Measurements from ENCODE around the gene LONRF3.
A peak's percentile ranks its signal among the peaks of the same experiment; 100 is the strongest.

The LONRF3 gene

DNA sequence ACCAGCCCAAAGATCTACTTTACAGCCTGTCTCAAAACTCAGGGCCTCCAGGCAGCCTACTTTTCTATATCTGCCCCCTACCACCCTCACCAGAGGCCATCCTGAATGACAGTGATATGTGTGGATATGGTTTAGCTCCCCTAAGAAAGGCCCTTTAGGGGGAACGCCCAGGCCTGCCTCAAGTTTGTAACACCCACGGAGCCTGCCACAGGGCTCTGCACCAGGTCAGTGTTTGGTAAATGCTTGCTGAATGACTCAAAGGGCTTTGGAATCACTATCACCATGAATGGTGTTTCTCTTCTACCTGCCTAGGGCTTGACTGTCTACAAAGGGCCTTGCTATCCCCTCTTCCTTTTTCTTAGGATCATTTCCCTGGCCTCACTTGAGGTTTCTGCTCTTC is 11.3 kb upstream of the LONRF3 start:
- Histone ChIP-seq H3K9ac (ENCODE audit: insufficient read length) (no peak overlapping the region), H3K9me3 (ENCODE audit: low read depth, low read length) (no peaks in the 10 kb centered on the region), H3K27ac (no peak overlapping the region), H3K36me3 (ENCODE audit: insufficient read depth, low read length) (no peaks in the 10 kb centered on the region), H3K4me3 (no peak overlapping the region)
- DNase-seq (ENCODE audit: low read depth, low spot score), result no peak
- TF ChIP-seq EZH2 (IDR thresholded peaks at IDR 0.05) (no peak), POLR2AphosphoS5 (IDR thresholded peaks at IDR 0.05; ENCODE audit: borderline replicate concordance, low read depth, low read length) (no peak), FOXP2 (optimal IDR thresholded peaks at IDR 0.05; ENCODE audit: control extremely low read depth, extremely low read length, insufficient read depth) (no peak)

DNA sequence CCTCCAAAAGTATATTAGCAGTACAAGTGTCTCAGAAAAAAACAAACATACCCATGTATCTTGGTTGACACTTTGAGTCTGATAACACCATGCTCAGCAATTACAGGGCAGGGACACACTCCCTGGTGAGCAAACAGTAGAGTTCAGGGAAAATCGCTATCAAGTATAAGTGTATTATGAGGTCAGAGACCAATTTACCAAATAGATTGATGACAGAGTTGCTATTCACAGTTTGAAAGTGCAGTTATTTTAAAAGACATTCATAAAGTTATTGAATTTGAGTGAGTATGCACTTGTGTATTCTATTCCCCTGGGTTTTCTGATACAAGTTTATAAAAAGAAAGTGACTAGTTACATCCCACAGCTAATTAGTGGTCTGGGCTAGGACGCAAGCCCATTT is 10.2 kb upstream of the LONRF3 start:
- no peaks in the 10 kb centered on the region for H3K36me3 ChIP-seq (ENCODE audit: insufficient read depth, low read length)
- TF ChIP-seq POLR2AphosphoS5 (IDR thresholded peaks at IDR 0.05; ENCODE audit: borderline replicate concordance, low read depth, low read length), result no peak
- no peak for TF ChIP-seq FOXP2 (optimal IDR thresholded peaks at IDR 0.05; ENCODE audit: control extremely low read depth, extremely low read length, insufficient read depth)
- no peak for TF ChIP-seq EZH2 (IDR thresholded peaks at IDR 0.05)
- H3K27ac ChIP-seq, result no peak overlapping the region
- no peak for DNase-seq (ENCODE audit: low read depth, low spot score)
- H3K9me3 ChIP-seq (ENCODE audit: low read depth, low read length), result no peaks in the 10 kb centered on the region
- H3K9ac ChIP-seq (ENCODE audit: insufficient read length), result no peak overlapping the region
- no peak overlapping the region for H3K4me3 ChIP-seq

DNA sequence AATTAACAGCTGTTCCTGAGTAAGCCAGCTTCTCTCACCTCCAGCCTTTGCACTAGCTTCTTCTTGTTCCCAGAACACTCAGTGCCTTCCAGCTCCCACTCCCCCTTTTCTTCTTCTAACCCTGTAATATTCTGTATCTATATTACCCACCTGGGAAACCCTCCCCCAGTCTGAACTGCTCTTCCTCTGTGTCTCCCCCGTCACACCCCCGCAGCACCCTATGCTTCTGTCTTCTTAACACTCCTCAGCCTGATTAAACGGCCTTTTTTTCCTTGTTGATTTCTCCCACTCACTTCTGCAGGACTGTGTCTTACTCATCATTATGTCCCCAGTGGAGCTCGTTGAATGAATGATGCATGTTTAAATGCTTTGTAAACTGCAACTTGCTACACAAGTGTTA is 9.0 kb upstream of the LONRF3 start:
- no peak overlapping the region for H3K9ac ChIP-seq (ENCODE audit: insufficient read length)
- H3K36me3 ChIP-seq (ENCODE audit: insufficient read depth, low read length), result no peaks in the 10 kb centered on the region
- no peak overlapping the region for H3K27ac ChIP-seq
- H3K4me3 ChIP-seq, result no peak overlapping the region
- no peak for TF ChIP-seq FOXP2 (optimal IDR thresholded peaks at IDR 0.05; ENCODE audit: control extremely low read depth, extremely low read length, insufficient read depth)
- TF ChIP-seq EZH2 (IDR thresholded peaks at IDR 0.05), result no peak
- TF ChIP-seq POLR2AphosphoS5 (IDR thresholded peaks at IDR 0.05; ENCODE audit: borderline replicate concordance, low read depth, low read length), result no peak
- no peak for DNase-seq (ENCODE audit: low read depth, low spot score)
- H3K9me3 ChIP-seq (ENCODE audit: low read depth, low read length), result no peaks in the 10 kb centered on the region

DNA sequence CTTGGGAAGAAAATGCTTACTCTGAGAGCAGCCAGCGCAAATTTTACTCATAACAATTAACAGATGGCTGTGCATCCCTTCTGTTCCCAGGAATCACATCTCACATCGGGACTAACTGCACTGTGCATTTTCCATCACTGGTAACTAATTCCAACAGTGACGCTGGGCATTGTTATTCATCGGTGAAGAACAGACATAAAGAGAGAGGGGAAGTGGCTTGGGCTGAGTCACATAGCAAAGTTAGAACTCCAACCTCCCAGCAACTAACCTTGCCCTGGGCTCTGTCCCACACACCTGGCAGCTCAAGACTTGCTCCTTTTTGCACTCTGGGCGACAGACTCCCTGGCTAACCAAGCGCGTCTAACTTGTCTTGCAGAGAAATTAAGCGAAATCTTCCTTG is 6.4 kb upstream of the LONRF3 start:
- H3K4me3 ChIP-seq, result no peak overlapping the region
- H3K9ac ChIP-seq (ENCODE audit: insufficient read length), result no peak overlapping the region
- H3K9me3 ChIP-seq (ENCODE audit: low read depth, low read length), result no peaks in the 10 kb centered on the region
- no peak for TF ChIP-seq POLR2AphosphoS5 (IDR thresholded peaks at IDR 0.05; ENCODE audit: borderline replicate concordance, low read depth, low read length)
- H3K27ac ChIP-seq, result no peak overlapping the region
- H3K36me3 ChIP-seq (ENCODE audit: insufficient read depth, low read length), result no peaks in the 10 kb centered on the region
- DNase-seq (ENCODE audit: low read depth, low spot score), result no peak

DNA sequence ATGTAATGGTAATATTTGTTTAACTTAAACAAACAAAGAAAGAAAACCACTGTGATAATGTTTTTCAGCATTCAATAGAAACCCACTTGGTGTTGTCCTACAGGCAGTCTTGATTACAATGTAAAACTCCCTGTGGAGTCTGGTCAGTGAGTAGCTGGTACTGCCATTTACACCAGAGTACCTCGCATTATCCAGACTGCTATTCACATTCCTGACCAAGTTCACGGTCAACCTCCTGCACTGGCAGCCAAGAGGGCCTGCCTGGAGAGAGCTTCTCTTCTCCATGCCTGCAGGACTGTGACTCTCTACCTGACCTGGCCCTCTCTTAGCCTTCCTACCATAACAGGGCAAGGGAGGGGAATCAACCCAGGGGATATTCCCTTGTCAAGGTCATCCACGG is 2.9 kb upstream of the LONRF3 start:
- Histone ChIP-seq H3K27ac (no peak overlapping the region), H3K4me3 (no peak overlapping the region), H3K9ac (ENCODE audit: insufficient read length) (no peak overlapping the region), H3K9me3 (ENCODE audit: low read depth, low read length) (no peaks in the 10 kb centered on the region), H3K36me3 (ENCODE audit: insufficient read depth, low read length) (no peaks in the 10 kb centered on the region)
- TF ChIP-seq POLR2AphosphoS5 (IDR thresholded peaks at IDR 0.05; ENCODE audit: borderline replicate concordance, low read depth, low read length) (no peak), FOXP2 (optimal IDR thresholded peaks at IDR 0.05; ENCODE audit: control extremely low read depth, extremely low read length, insufficient read depth) (no peak), EZH2 (IDR thresholded peaks at IDR 0.05) (no peak)
- DNase-seq (ENCODE audit: low read depth, low spot score), result no peak

DNA sequence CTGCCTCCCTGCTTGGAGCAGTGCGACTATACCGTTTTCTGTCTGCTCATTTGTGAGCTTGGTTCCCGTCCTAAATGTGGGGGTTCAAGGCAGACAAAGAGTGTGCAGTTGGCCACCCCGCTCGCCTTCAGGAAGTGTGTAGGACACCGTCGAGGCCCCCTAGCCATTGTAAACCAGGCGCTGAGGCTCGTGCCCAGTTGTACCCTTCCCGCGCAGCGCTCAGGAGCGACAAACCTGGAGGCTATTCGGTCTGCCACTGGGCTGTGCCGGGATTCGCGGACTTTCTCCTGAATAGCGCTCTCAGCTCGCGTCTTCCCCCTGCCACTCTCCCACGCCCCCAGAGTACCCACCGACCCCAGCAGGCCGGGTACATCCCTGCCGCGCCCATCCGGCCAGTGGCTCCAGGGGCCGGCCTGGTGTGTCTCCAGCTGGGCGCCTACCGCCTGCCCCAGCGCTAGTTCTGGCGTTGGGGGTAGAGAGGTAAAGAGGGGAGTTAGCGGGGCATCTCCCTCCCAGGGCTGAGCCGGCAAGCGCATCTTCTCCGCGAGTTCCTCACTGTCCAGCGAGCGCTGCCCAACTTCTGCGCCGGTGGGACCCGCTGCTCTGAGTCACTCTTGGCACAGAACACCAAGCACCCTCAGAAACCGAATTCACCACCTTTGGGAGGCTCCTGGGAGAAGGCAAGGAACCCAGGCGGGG is 880 bp upstream of the LONRF3 start:
- H3K4me3 ChIP-seq, result peak overlapping the region; percentile 82
- H3K9me3 ChIP-seq (ENCODE audit: low read depth, low read length), result no peaks in the 10 kb centered on the region
- TF ChIP-seq EZH2 (IDR thresholded peaks at IDR 0.05) (no peak), POLR2AphosphoS5 (IDR thresholded peaks at IDR 0.05; ENCODE audit: borderline replicate concordance, low read depth, low read length) (no peak), FOXP2 (optimal IDR thresholded peaks at IDR 0.05; ENCODE audit: control extremely low read depth, extremely low read length, insufficient read depth) (no peak)
- no peaks in the 10 kb centered on the region for H3K36me3 ChIP-seq (ENCODE audit: insufficient read depth, low read length)
- no peak overlapping the region for H3K27ac ChIP-seq
- no peak for DNase-seq (ENCODE audit: low read depth, low spot score)
- no peak overlapping the region for H3K9ac ChIP-seq (ENCODE audit: insufficient read length)

DNA sequence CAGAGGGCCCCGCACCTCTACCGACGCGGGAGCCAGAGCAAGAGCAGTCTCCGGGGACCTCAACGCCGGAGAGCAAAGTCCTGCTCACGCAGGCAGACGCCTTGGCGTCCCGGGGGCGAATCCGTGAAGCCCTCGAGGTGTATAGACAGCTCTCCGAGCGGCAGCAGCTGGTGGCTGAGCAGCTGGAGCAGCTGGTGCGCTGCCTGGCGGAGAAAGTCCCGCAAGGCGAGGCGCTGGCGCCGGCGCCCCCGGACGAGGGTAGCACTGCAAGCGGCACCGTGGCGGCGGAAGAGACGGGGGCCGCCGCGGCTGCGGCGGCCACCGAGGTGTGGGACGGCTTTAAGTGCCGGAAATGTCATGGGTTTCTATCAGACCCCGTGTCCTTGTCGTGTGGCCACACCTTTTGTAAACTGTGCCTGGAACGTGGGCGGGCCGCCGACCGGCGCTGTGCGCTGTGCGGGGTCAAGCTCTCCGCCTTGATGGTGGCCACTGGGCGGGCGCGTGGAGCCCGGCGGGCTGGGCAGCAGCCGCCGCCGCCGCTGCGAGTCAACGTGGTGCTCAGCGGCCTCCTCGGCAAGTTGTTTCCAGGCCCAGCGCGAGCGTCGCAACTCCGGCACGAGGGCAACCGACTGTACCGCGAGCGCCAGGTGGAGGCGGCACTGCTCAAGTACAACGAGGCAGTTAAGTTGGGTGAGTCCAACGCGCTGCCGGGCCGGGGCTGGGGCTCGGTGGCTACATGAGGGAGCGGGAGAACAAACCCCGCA is 672 bp downstream of the LONRF3 start:
- TF ChIP-seq FOXP2 (optimal IDR thresholded peaks at IDR 0.05; ENCODE audit: control extremely low read depth, extremely low read length, insufficient read depth), result no peak
- no peak for TF ChIP-seq EZH2 (IDR thresholded peaks at IDR 0.05)
- TF ChIP-seq POLR2AphosphoS5 (IDR thresholded peaks at IDR 0.05; ENCODE audit: borderline replicate concordance, low read depth, low read length), result no peak
- H3K9me3 ChIP-seq (ENCODE audit: low read depth, low read length), result no peaks in the 10 kb centered on the region
- DNase-seq (ENCODE audit: low read depth, low spot score), result no peak
- peak overlapping the region; percentile 82 for H3K4me3 ChIP-seq
- no peak overlapping the region for H3K27ac ChIP-seq
- H3K36me3 ChIP-seq (ENCODE audit: insufficient read depth, low read length), result no peaks in the 10 kb centered on the region
- no peak overlapping the region for H3K9ac ChIP-seq (ENCODE audit: insufficient read length)

DNA sequence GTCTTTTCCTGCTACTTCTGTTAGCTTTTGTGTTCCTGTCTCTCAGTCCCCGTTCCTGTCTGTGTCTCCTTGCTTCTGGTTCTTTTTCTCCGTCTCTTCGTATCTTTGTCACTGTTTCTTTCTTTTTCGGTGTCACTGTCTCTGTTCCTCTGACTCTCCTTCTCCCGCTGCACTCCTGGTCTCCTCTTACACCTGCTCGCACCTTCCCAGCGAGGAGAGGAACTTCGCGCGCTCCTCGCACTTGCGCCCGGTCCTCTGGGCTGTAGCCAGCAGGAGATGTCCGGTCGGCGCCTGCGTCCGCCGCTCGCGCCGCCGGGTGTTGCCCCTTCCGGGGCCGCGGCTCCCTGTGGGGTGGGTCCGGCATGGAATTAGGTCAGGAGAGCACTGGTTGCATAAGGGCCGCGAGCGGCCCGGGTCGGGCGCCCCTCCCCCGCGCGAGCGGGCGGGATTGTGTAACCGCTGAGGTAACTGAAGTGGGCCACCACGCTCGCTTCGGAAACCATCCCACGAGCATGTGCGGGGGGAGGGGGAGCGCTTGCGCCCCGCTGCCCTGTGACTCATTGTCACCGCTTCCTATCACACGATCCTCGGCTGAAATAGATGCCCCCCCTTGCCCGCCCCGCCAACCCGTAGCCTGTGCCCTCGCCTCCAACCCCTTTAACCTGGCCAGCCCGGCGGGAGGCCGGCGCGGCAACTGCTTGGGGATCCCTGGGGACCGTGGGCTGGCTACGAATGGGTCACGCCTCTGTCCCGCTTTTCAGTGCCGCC is 1.6 kb downstream of the LONRF3 start:
- Histone ChIP-seq H3K9ac (ENCODE audit: insufficient read length) (peak overlapping the region; percentile 32), H3K4me3 (peak overlapping the region; percentile 82), H3K9me3 (ENCODE audit: low read depth, low read length) (no peaks in the 10 kb centered on the region), H3K36me3 (ENCODE audit: insufficient read depth, low read length) (no peaks in the 10 kb centered on the region), H3K27ac (no peak overlapping the region)
- no peak for TF ChIP-seq EZH2 (IDR thresholded peaks at IDR 0.05)
- TF ChIP-seq FOXP2 (optimal IDR thresholded peaks at IDR 0.05; ENCODE audit: control extremely low read depth, extremely low read length, insufficient read depth), result no peak
- no peak for TF ChIP-seq POLR2AphosphoS5 (IDR thresholded peaks at IDR 0.05; ENCODE audit: borderline replicate concordance, low read depth, low read length)
- no peak for DNase-seq (ENCODE audit: low read depth, low spot score)
